Nephron (organoid): Measurements from ENCODE around the gene TRIL.

Experiments used
- H3K27ac Mint-ChIP-seq, 3 experiments: 2 replicates each; pipeline ENCODE4 v1.8.0; 2020; ENCODE audit warnings: mixed read lengths in 3 of 3, mild to moderate bottlenecking in 2 of 3, moderate library complexity in 1 of 3
- H3K27me3 Mint-ChIP-seq: 2 replicates; pipeline ENCODE4 v1.8.0; 2021; ENCODE audit warnings: low read depth, mild to moderate bottlenecking, moderate library complexity, mixed read lengths
- H3K36me3 Mint-ChIP-seq: 2 replicates; pipeline ENCODE4 v1.8.0; 2020; ENCODE audit warnings: low read depth, mixed read lengths
- H3K4me1 Mint-ChIP-seq: 2 replicates; pipeline ENCODE4 v1.8.0; 2020; ENCODE audit warnings: mixed read lengths
- H3K4me3 Mint-ChIP-seq, 3 experiments: 2 replicates each; pipeline ENCODE4 v1.8.0; 2020; ENCODE audit warnings: mild to moderate bottlenecking in 3 of 3, mixed read lengths in 3 of 3, moderate library complexity in 2 of 3
- H3K9me3 Mint-ChIP-seq: 2 replicates; pipeline ENCODE4 v1.8.0; 2020; ENCODE audit warnings: mixed read lengths
- TF ChIP-seq, protein P1 (sequence below), 3 experiments: fragments of 200-600 bp; sonication (generic); IDR thresholded peaks; one replicate each; pipeline ENCODE4 v1.5.0; 2021; ENCODE audit warnings: antibody characterized with exemption in 3 of 3; ENCODE audit not compliant: unreplicated experiment in 3 of 3

TRIL gene

GRCh38 chr7:28953633-28954032, 4.5 kb downstream of the TRIL start:
- Mint-ChIP-seq H3K27me3 (peaks cover 7% of the 10 kb centered on the region), H3K9me3 (peaks cover 3% of the 10 kb centered on the region), H3K4me1 (peaks cover 42% of the 10 kb centered on the region), H3K27ac (peak overlapping the region; percentile 34 to 66 (median 37)), H3K4me3 (peak overlapping the region; percentile 24 to 42 (median 31)), H3K36me3 (peaks cover 25% of the 10 kb centered on the region)
- TF ChIP-seq, protein P1, sequence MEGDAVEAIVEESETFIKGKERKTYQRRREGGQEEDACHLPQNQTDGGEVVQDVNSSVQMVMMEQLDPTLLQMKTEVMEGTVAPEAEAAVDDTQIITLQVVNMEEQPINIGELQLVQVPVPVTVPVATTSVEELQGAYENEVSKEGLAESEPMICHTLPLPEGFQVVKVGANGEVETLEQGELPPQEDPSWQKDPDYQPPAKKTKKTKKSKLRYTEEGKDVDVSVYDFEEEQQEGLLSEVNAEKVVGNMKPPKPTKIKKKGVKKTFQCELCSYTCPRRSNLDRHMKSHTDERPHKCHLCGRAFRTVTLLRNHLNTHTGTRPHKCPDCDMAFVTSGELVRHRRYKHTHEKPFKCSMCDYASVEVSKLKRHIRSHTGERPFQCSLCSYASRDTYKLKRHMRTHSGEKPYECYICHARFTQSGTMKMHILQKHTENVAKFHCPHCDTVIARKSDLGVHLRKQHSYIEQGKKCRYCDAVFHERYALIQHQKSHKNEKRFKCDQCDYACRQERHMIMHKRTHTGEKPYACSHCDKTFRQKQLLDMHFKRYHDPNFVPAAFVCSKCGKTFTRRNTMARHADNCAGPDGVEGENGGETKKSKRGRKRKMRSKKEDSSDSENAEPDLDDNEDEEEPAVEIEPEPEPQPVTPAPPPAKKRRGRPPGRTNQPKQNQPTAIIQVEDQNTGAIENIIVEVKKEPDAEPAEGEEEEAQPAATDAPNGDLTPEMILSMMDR (IDR thresholded peaks at IDR 0.05; ENCODE audit: unreplicated experiment in 3 of 3): no peak

DNA sequence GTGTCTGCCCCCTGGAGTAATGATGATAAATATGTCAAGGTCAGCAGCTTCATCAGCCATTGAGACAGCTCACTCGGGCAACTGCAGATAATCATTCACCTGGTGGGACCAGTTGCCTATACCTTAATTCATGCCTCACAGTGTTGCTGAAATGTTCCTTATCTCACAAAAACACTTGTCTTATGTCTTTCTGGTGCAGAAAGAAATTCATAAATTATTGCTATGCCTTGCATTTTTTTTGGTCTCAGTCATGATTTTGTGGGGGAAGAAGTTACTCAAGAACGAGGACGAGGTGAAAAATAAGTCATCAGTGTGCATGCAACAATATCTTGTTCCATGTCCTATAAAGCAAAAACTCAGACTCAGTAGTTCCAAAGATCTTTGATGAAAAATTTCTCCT, 16.0 kb downstream of the TRIL start:
- TF ChIP-seq, protein P1 (IDR thresholded peaks at IDR 0.05; ENCODE audit: unreplicated experiment in 3 of 3): no peak
- Mint-ChIP-seq H3K9me3 (no peaks in the 10 kb centered on the region), H3K4me1 (peaks cover 53% of the 10 kb centered on the region), H3K27me3 (no peaks in the 10 kb centered on the region), H3K27ac (peak overlapping the region; percentile 42 to 68 (median 52)), H3K4me3 (no peak overlapping the region), H3K36me3 (no peaks in the 10 kb centered on the region)

- Mint-ChIP-seq H3K36me3 (no peaks in the 10 kb centered on the region), H3K27me3 (no peaks in the 10 kb centered on the region), H3K4me3 (no peak overlapping the region), H3K4me1 (peaks cover 53% of the 10 kb centered on the region), H3K27ac (peak overlapping the region; percentile 42 to 68 (median 52)), H3K9me3 (no peaks in the 10 kb centered on the region)
- TF ChIP-seq, protein P1 (IDR thresholded peaks at IDR 0.05; ENCODE audit: unreplicated experiment in 3 of 3): no peak
Observed at GRCh38 chr7:28941633-28942032, 16.5 kb downstream of the TRIL start.

GRCh38 chr7:28940741-28941384, 17.3 kb downstream of the TRIL start:
- Mint-ChIP-seq H3K36me3 (no peaks in the 10 kb centered on the region), H3K27ac (peak overlapping the region; percentile 42 to 68 (median 52)), H3K27me3 (no peaks in the 10 kb centered on the region), H3K9me3 (no peaks in the 10 kb centered on the region), H3K4me3 (no peak overlapping the region), H3K4me1 (peaks cover 53% of the 10 kb centered on the region)
- TF ChIP-seq, protein P1 (IDR thresholded peaks at IDR 0.05; ENCODE audit: unreplicated experiment in 3 of 3): no peak

- Mint-ChIP-seq H3K27me3 (no peaks in the 10 kb centered on the region), H3K4me3 (no peak overlapping the region), H3K4me1 (peaks cover 53% of the 10 kb centered on the region), H3K36me3 (no peaks in the 10 kb centered on the region), H3K9me3 (no peaks in the 10 kb centered on the region), H3K27ac (peak overlapping the region; percentile 3 to 49 (median 39))
- TF ChIP-seq, protein P1 (IDR thresholded peaks at IDR 0.05; ENCODE audit: unreplicated experiment in 3 of 3): no peak
Observed at GRCh38 chr7:28939844-28940544, 18.1 kb downstream of the TRIL start.
